Measurements from ENCODE around the gene CCNJL. TPM values are rescaled to one million over a fixed set of nuclear protein-coding genes. Genes with fewer than 3 reads are reported as not detected.
A peak's percentile ranks its signal among the peaks of the same experiment; 100 is the strongest.
"Not testable (repeated sequence)": the region's sequence is repeated elsewhere in the genome, so short reads cannot be mapped to it uniquely, and the experiment has no call there.

The CCNJL gene
- total and polyA plus RNA-seq, 7 donors = 0.04 to 1.3 (median 0.29) TPM; not detected in 1

- no peaks in the 10 kb centered on the region for H3K27me3 ChIP-seq (ENCODE audit: insufficient read depth in 3 of 3, low read length in 2 of 3)
- ATAC-seq (no peak), DNase-seq (no peak)
- TF ChIP-seq, protein P1, sequence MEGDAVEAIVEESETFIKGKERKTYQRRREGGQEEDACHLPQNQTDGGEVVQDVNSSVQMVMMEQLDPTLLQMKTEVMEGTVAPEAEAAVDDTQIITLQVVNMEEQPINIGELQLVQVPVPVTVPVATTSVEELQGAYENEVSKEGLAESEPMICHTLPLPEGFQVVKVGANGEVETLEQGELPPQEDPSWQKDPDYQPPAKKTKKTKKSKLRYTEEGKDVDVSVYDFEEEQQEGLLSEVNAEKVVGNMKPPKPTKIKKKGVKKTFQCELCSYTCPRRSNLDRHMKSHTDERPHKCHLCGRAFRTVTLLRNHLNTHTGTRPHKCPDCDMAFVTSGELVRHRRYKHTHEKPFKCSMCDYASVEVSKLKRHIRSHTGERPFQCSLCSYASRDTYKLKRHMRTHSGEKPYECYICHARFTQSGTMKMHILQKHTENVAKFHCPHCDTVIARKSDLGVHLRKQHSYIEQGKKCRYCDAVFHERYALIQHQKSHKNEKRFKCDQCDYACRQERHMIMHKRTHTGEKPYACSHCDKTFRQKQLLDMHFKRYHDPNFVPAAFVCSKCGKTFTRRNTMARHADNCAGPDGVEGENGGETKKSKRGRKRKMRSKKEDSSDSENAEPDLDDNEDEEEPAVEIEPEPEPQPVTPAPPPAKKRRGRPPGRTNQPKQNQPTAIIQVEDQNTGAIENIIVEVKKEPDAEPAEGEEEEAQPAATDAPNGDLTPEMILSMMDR (IDR thresholded peaks at IDR 0.05) = no peak
- 78 to 85% (median 84%) methylated on average over 11 of the region's 11 CpGs for WGBS, 3 donors
- H3K27ac ChIP-seq = no peak overlapping the region
- H3K4me3 ChIP-seq = no peak overlapping the region
- no peaks in the 10 kb centered on the region for H3K9me3 ChIP-seq
- H3K4me1 ChIP-seq = no peaks in the 10 kb centered on the region
- H3K36me3 ChIP-seq (ENCODE audit: insufficient read depth in 1 of 2, low read depth in 1 of 2) = no peaks in the 10 kb centered on the region
- intact Hi-C loops (cut with DNase I) = loop anchor here (5.0 kb wide), 2 partner anchors 266 to 326 kb away; no protein-coding TSS in a partner anchor
Observed at GRCh38 chr5:160348080-160348479, 35.7 kb upstream of the CCNJL start.

DNA sequence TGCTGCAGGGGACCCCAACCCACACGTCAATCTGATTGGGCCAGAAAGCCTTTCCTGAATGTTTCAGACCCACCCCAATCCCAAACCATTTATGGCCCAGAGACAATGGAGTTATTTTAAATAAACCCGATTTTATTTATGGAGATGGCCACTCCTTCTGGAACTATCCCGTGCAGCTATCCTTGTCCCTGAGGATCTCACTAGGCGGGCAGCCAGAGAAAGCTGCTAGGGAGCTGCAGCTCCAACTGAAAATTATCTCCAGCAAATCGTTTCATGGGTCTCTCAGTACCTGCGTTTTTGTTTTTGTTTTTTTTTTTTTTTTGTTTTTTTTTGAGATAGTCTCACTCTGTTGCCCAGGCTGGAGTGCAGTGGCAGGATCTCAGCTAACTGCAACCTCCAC, 35.1 kb upstream of the CCNJL start:
- no peaks in the 10 kb centered on the region for H3K27me3 ChIP-seq (ENCODE audit: insufficient read depth in 3 of 3, low read length in 2 of 3)
- H3K36me3 ChIP-seq (ENCODE audit: insufficient read depth in 1 of 2, low read depth in 1 of 2) = no peaks in the 10 kb centered on the region
- H3K4me1 ChIP-seq = no peaks in the 10 kb centered on the region
- intact Hi-C loops (cut with DNase I) = loop anchor here (5.0 kb wide), 2 partner anchors 265 to 325 kb away; no protein-coding TSS in a partner anchor
- TF ChIP-seq, protein P1 (IDR thresholded peaks at IDR 0.05) = no peak
- no peak overlapping the region for H3K27ac ChIP-seq
- no peak overlapping the region for H3K4me3 ChIP-seq
- ATAC-seq (no peak), DNase-seq (peak in 1 of 2 donors; percentile 65)
- H3K9me3 ChIP-seq = no peaks in the 10 kb centered on the region
- WGBS, 3 donors = 49 to 56% (median 55%) methylated on average over 6 of the region's 6 CpGs

- H3K9me3 ChIP-seq = no peaks in the 10 kb centered on the region
- H3K4me3 ChIP-seq = no peak overlapping the region
- no peak overlapping the region for H3K27ac ChIP-seq
- H3K36me3 ChIP-seq (ENCODE audit: insufficient read depth in 1 of 2, low read depth in 1 of 2) = no peaks in the 10 kb centered on the region
- intact Hi-C loops (cut with DNase I) = no loop called here
- ATAC-seq (peak in 3 of 4 donors; percentile 33 to 43 (median 35)), DNase-seq (peak in 1 of 2 donors; percentile 21)
- 77 to 88% (median 79%) methylated on average over 4 of the region's 4 CpGs for WGBS, 3 donors
- TF ChIP-seq, protein P1 (IDR thresholded peaks at IDR 0.05) = no peak
- H3K4me1 ChIP-seq = no peaks in the 10 kb centered on the region
- no peaks in the 10 kb centered on the region for H3K27me3 ChIP-seq (ENCODE audit: insufficient read depth in 3 of 3, low read length in 2 of 3)
Observed at GRCh38 chr5:160342413-160342941, 30.1 kb upstream of the CCNJL start.

- DNase-seq (no peak), ATAC-seq (no peak)
- no peaks in the 10 kb centered on the region for H3K36me3 ChIP-seq (ENCODE audit: insufficient read depth in 1 of 2, low read depth in 1 of 2)
- TF ChIP-seq, protein P1 (IDR thresholded peaks at IDR 0.05) = no peak
- no peaks in the 10 kb centered on the region for H3K9me3 ChIP-seq
- H3K4me1 ChIP-seq = no peaks in the 10 kb centered on the region
- no peak overlapping the region for H3K4me3 ChIP-seq
- no peaks in the 10 kb centered on the region for H3K27me3 ChIP-seq (ENCODE audit: insufficient read depth in 3 of 3, low read length in 2 of 3)
- intact Hi-C loops (cut with DNase I) = no loop called here
- 78 to 85% (median 84%) methylated on average over 6 of the region's 6 CpGs for WGBS, 3 donors
- no peak overlapping the region for H3K27ac ChIP-seq
Observed at GRCh38 chr5:160341309-160341870, 29.0 kb upstream of the CCNJL start.

- intact Hi-C loops (cut with DNase I); DNase-seq; H3K9me3 ChIP-seq; H3K27ac ChIP-seq; H3K4me3 ChIP-seq; H3K4me1 ChIP-seq; ATAC-seq; H3K27me3 ChIP-seq (ENCODE audit: insufficient read depth in 3 of 3, low read length in 2 of 3); H3K36me3 ChIP-seq (ENCODE audit: insufficient read depth in 1 of 2, low read depth in 1 of 2): not testable (repeated sequence)
Observed at GRCh38 chr5:160340513-160340912, 28.1 kb upstream of the CCNJL start.

Data from psoas muscle (tissue), 8 donors.